Measurements from ENCODE around the gene ZNF772.

The ZNF772 gene

GRCh38 chr19:57452307-57452706 is 25.1 kb downstream of the ZNF772 start:
- no peak for TF ChIP-seq TAF1 (IDR thresholded peaks at IDR 0.05; ENCODE audit: borderline replicate concordance, insufficient read depth, low read length)
- TF ChIP-seq, protein P1, sequence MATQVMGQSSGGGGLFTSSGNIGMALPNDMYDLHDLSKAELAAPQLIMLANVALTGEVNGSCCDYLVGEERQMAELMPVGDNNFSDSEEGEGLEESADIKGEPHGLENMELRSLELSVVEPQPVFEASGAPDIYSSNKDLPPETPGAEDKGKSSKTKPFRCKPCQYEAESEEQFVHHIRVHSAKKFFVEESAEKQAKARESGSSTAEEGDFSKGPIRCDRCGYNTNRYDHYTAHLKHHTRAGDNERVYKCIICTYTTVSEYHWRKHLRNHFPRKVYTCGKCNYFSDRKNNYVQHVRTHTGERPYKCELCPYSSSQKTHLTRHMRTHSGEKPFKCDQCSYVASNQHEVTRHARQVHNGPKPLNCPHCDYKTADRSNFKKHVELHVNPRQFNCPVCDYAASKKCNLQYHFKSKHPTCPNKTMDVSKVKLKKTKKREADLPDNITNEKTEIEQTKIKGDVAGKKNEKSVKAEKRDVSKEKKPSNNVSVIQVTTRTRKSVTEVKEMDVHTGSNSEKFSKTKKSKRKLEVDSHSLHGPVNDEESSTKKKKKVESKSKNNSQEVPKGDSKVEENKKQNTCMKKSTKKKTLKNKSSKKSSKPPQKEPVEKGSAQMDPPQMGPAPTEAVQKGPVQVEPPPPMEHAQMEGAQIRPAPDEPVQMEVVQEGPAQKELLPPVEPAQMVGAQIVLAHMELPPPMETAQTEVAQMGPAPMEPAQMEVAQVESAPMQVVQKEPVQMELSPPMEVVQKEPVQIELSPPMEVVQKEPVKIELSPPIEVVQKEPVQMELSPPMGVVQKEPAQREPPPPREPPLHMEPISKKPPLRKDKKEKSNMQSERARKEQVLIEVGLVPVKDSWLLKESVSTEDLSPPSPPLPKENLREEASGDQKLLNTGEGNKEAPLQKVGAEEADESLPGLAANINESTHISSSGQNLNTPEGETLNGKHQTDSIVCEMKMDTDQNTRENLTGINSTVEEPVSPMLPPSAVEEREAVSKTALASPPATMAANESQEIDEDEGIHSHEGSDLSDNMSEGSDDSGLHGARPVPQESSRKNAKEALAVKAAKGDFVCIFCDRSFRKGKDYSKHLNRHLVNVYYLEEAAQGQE (IDR thresholded peaks at IDR 0.05; ENCODE audit: insufficient read depth in 1 of 2, low read depth in 2 of 2, low read length in 2 of 2) = no peak
- no peak for TF ChIP-seq POLR2AphosphoS5 (IDR thresholded peaks at IDR 0.05; ENCODE audit: low read depth, low read length)
- no peak for TF ChIP-seq SIN3A (IDR thresholded peaks at IDR 0.05; ENCODE audit: borderline replicate concordance, insufficient read depth, low read length)
- TF ChIP-seq FOXP2 (optimal IDR thresholded peaks at IDR 0.05; ENCODE audit: borderline replicate concordance, extremely low read depth, extremely low read length, insufficient read depth) = no peak

DNA sequence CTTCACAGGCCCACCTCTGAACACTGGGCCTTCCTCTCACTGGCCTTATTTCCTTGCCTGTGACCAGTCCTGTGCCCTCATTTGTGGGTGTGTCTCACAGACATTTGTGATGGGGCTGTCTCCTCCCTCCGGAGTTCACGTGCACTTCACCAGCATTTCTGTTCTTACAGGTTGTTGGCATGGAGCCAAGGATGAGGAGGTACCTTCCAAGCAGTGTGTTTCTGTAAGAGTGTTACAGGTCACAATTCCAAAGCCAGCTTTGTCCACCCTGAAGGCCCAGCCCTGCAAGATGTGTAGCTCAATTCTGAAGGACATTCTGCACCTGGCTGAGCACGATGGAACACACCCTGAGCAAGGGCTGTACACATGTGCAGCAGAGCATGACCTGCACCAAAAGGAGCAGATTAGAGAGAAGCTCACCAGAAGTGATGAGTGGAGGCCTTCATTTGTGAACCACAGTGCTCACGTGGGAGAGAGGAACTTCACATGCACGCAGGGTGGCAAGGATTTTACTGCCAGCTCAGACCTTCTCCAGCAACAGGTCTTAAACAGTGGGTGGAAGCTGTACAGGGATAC is 34.2 kb downstream of the ZNF772 start:
- TF ChIP-seq POLR2AphosphoS5 (IDR thresholded peaks at IDR 0.05; ENCODE audit: low read depth, low read length) (no peak), FOXP2 (optimal IDR thresholded peaks at IDR 0.05; ENCODE audit: borderline replicate concordance, extremely low read depth, extremely low read length, insufficient read depth) (no peak), SIN3A (IDR thresholded peaks at IDR 0.05; ENCODE audit: borderline replicate concordance, insufficient read depth, low read length) (no peak), TAF1 (IDR thresholded peaks at IDR 0.05; ENCODE audit: borderline replicate concordance, insufficient read depth, low read length) (no peak)
- TF ChIP-seq, protein P1 (IDR thresholded peaks at IDR 0.05; ENCODE audit: insufficient read depth in 1 of 2, low read depth in 2 of 2, low read length in 2 of 2) = no peak

GRCh38 chr19:57441979-57442752 is 35.2 kb downstream of the ZNF772 start:
- no peak for TF ChIP-seq SIN3A (IDR thresholded peaks at IDR 0.05; ENCODE audit: borderline replicate concordance, insufficient read depth, low read length)

GRCh38 chr19:57438925-57439324 is 38.4 kb downstream of the ZNF772 start:
- TF ChIP-seq TAF1 (IDR thresholded peaks at IDR 0.05; ENCODE audit: borderline replicate concordance, insufficient read depth, low read length) (no peak), POLR2AphosphoS5 (IDR thresholded peaks at IDR 0.05; ENCODE audit: low read depth, low read length) (no peak), SIN3A (IDR thresholded peaks at IDR 0.05; ENCODE audit: borderline replicate concordance, insufficient read depth, low read length) (no peak), FOXP2 (optimal IDR thresholded peaks at IDR 0.05; ENCODE audit: borderline replicate concordance, extremely low read depth, extremely low read length, insufficient read depth) (no peak)
- TF ChIP-seq, protein P1 (IDR thresholded peaks at IDR 0.05; ENCODE audit: insufficient read depth in 1 of 2, low read depth in 2 of 2, low read length in 2 of 2) = no peak

DNA sequence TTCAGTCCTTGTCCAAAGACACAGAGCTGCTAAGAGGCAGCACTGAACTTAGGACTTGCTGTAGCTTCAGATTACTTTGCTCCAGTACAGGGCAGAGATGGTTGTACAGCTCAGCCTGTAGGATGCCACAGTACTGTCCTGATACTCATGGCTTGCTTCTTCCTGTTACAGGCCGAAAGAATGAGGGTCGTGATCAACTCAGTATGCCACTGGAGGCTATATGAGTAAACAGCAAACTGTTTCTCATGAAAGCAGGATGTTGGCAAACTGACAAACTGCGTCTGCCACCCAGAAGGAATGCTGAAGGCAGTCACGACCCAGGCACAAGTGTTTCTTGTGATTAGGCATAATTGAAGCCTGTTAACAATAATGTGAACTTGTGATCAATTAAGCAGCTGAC is 39.4 kb downstream of the ZNF772 start:
- TF ChIP-seq, protein P1 (IDR thresholded peaks at IDR 0.05; ENCODE audit: insufficient read depth in 1 of 2, low read depth in 2 of 2, low read length in 2 of 2) = no peak
- TF ChIP-seq TAF1 (IDR thresholded peaks at IDR 0.05; ENCODE audit: borderline replicate concordance, insufficient read depth, low read length) (no peak), POLR2AphosphoS5 (IDR thresholded peaks at IDR 0.05; ENCODE audit: low read depth, low read length) (no peak), FOXP2 (optimal IDR thresholded peaks at IDR 0.05; ENCODE audit: borderline replicate concordance, extremely low read depth, extremely low read length, insufficient read depth) (no peak), SIN3A (IDR thresholded peaks at IDR 0.05; ENCODE audit: borderline replicate concordance, insufficient read depth, low read length) (no peak)

Measured in PFSK-1 (cell line).